Lung (tissue), 12 donors: ENCODE measurements around the gene PARD3. TPM values are rescaled to one million over a fixed set of nuclear protein-coding genes. Genes with fewer than 3 reads are reported as not detected.

ENCODE experiments used
- ATAC-seq: fragments of 200-7000 bp; cut with Tn5 transposase; one replicate; pipeline ENCODE4 v1.9.1; 2020; ENCODE audit warnings: moderate number of reproducible peaks; ENCODE audit not compliant: insufficient read depth, low FRiP score
- DNase-seq, 3 donors: peaks; one replicate each; pipeline ENCODE4 v3.0.0-alpha.2; 2013 to 2017
- H3K27ac ChIP-seq, 2 donors: one replicate each; pipeline ENCODE4 v1.5.1; 2013; ENCODE audit warnings: mild to moderate bottlenecking in 2 of 2, moderate library complexity in 2 of 2, control low read depth in 1 of 2, inconsistent platforms in 1 of 2, low read depth in 1 of 2, low read length in 1 of 2
- H3K27me3 ChIP-seq, 3 donors: one replicate each; pipeline ENCODE4 v1.5.1; 2013; ENCODE audit warnings: low read length in 2 of 3; ENCODE audit not compliant: control insufficient read depth in 3 of 3, insufficient read depth in 3 of 3
- H3K36me3 ChIP-seq, 4 donors: one replicate each; pipeline ENCODE4 v1.5.1; 2013; ENCODE audit warnings: low read length in 4 of 4, mild to moderate bottlenecking in 1 of 4, moderate library complexity in 1 of 4; ENCODE audit not compliant: control insufficient read depth in 4 of 4, insufficient read depth in 4 of 4
- H3K4me1 ChIP-seq, 5 donors: one replicate each; pipeline ENCODE4 v1.5.1; 2013; ENCODE audit warnings: low read length in 5 of 5, mild to moderate bottlenecking in 2 of 5, moderate library complexity in 1 of 5; ENCODE audit not compliant: control insufficient read depth in 5 of 5, insufficient read depth in 5 of 5
- H3K4me3 ChIP-seq: one replicate; pipeline ENCODE4 v1.5.1; 2013; ENCODE audit warnings: mild to moderate bottlenecking, control low read depth, moderate library complexity
- H3K9ac ChIP-seq, 2 donors: one replicate each; pipeline ENCODE4 v1.5.1; 2013; ENCODE audit warnings: low read length in 2 of 2, control low read depth in 1 of 2; ENCODE audit not compliant: insufficient read depth in 1 of 2
- H3K9me3 ChIP-seq, 4 donors: one replicate each; pipeline ENCODE4 v1.5.1; 2013; ENCODE audit warnings: low read length in 3 of 4, mild to moderate bottlenecking in 1 of 4, moderate library complexity in 1 of 4; ENCODE audit not compliant: control insufficient read depth in 4 of 4, insufficient read depth in 3 of 4
- WGBS, 2 donors: extraction: QIAGEN DNeasy Blood & Tissue Kit; methylation state at CpG; one replicate each; pipeline ENCODE4 v1.1.7; 2013; 5-methylcytosine and 5-hydroxymethylcytosine counted together
- polyA plus RNA-seq, 2 donors: library from polyadenylated mRNA; stranded (reverse); fragments of 200-250 nt; gene quantifications; one replicate each; pipeline ENCODE4 v1.2.1, GENCODE V29; 2013
- total RNA-seq, 2 donors: library from RNA; depleted of rRNA in 1 of 2; stranded (reverse); fragments of >200 nt in 1 of 2; gene quantifications; one replicate each; pipeline ENCODE4 v1.2.1, GENCODE V29; 2014 to 2021
- TF ChIP-seq, protein P1 (sequence below): IDR thresholded peaks from 2 replicates; pipeline ENCODE4 v1.5.1; 2012; ENCODE audit warnings: mild to moderate bottlenecking; ENCODE audit errors: control extremely low read depth, extremely low read depth
- donor health status: control.
- donor health status: control.
- donor health status: Bipolar disorder and iron deficiency.
- donor health status: healthy.
- donor health status: DM: yes; HTN: yes; CAD: no.

PARD3 gene
- total and polyA plus RNA-seq, 4 donors = 10.3 to 69.2 (median 27.6) TPM

DNA sequence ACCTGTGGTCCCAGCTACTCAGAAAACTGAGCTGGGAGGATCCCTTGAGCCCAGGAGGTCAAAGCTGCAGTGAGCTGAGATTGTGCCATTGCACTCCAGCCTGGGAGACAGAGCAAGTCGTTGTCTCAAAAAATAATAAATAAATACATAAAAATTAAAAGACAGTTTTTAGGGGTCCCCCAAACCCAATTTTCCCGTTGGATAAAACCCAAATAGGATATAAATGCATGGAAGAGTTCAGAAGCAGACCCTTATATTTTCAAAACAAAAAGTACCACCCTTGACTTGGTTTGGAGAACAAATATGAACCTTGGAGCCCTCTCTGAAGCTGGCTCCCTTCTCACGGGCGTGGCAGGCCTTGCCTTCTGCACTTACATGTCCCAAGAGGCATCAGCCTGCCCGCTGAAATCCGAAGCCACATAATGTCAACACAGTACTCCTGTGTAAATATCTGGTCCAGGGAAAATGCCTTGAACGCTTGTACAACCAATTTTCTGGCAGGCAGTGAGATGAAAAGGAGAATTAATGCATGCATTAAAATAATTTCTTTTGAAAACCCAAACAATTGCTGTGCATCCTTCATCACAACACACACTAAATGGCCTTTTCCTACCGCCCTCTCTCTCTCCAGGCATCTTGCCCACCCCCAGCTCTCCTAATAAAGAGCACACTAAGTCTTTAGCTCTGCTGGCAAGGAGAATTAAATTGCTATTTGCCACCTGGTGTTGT, 46.4 kb upstream of the PARD3 start:
- 59 to 69% methylated on average over 8 of the region's 8 CpGs for WGBS, 2 donors
- ATAC-seq = no peak
- no peak overlapping the region for H3K9ac ChIP-seq
- TF ChIP-seq, protein P1, sequence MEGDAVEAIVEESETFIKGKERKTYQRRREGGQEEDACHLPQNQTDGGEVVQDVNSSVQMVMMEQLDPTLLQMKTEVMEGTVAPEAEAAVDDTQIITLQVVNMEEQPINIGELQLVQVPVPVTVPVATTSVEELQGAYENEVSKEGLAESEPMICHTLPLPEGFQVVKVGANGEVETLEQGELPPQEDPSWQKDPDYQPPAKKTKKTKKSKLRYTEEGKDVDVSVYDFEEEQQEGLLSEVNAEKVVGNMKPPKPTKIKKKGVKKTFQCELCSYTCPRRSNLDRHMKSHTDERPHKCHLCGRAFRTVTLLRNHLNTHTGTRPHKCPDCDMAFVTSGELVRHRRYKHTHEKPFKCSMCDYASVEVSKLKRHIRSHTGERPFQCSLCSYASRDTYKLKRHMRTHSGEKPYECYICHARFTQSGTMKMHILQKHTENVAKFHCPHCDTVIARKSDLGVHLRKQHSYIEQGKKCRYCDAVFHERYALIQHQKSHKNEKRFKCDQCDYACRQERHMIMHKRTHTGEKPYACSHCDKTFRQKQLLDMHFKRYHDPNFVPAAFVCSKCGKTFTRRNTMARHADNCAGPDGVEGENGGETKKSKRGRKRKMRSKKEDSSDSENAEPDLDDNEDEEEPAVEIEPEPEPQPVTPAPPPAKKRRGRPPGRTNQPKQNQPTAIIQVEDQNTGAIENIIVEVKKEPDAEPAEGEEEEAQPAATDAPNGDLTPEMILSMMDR = no peak
- H3K27ac ChIP-seq = no peak overlapping the region
- H3K27me3 ChIP-seq = no peaks in the 10 kb centered on the region
- no peaks in the 10 kb centered on the region for H3K9me3 ChIP-seq
- DNase-seq = peak; percentile 19 to 64 (median 42)
- H3K4me3 ChIP-seq = no peak overlapping the region
- H3K4me1 ChIP-seq = peaks cover 0 to 19% (median 3%) of the 10 kb centered on the region in 5 donors
- no peaks in the 10 kb centered on the region for H3K36me3 ChIP-seq

DNA sequence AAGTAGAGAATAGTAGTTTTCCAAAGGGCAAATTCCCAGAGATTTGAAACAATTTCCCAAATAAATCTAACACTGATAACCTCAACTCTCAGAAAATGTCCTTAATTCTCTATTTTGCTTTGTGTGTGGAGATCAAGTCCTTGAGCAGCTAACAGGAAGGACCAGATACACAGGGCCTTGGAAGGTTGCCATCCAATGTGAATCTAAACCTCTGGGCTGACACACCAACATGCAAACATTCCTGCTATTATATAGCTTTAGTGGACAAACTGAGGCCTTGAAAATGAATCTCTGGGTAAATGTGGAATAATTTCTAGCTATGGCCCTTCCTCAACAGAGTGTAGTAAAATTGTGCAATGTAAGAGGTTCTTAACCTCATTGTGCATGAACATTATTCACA, 44.1 kb upstream of the PARD3 start:
- no peaks in the 10 kb centered on the region for H3K36me3 ChIP-seq
- no peaks in the 10 kb centered on the region for H3K9me3 ChIP-seq
- no peak overlapping the region for H3K27ac ChIP-seq
- TF ChIP-seq, protein P1 = no peak
- no peak overlapping the region for H3K4me3 ChIP-seq
- H3K4me1 ChIP-seq = peaks cover 0 to 17% (median 1%) of the 10 kb centered on the region in 5 donors
- ATAC-seq (no peak), DNase-seq (peak in 1 of 3 donors; percentile 28)
- H3K27me3 ChIP-seq = no peaks in the 10 kb centered on the region
- H3K9ac ChIP-seq = no peak overlapping the region

DNA sequence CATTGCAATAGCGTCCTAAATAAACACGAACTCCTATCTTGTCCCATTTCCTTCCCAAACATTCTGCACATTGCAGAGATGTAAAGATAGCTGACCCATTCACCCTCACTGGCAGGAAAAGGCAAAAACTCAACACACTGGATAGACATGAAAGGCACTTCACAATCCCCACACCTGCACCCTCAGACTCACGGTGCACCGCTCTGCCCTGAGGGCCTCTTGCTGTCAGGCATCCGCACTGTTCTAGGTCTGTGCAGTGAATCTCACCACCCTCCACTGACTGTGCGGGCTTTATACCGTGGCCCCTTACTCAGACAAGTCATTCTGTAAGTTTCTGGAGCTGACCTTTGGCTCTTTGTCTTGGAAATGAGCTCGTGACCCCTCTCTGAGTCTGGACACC, 42.9 kb upstream of the PARD3 start:
- H3K27ac ChIP-seq = no peak overlapping the region
- TF ChIP-seq, protein P1 = no peak
- no peaks in the 10 kb centered on the region for H3K36me3 ChIP-seq
- WGBS, 2 donors = 71 to 76% methylated on average over 8 of the region's 8 CpGs
- H3K27me3 ChIP-seq = no peaks in the 10 kb centered on the region
- H3K9me3 ChIP-seq = no peaks in the 10 kb centered on the region
- H3K4me3 ChIP-seq = no peak overlapping the region
- H3K9ac ChIP-seq = no peak overlapping the region
- ATAC-seq = no peak
- no peak for DNase-seq
- H3K4me1 ChIP-seq = peaks cover 0 to 16% (median 0%) of the 10 kb centered on the region in 5 donors
